Breast epithelium (tissue), 3 donors: ENCODE data around the gene PRPH.

ENCODE experiments used
- POLR2A ChIP-seq: fragments of 450-650 bp; IDR thresholded peaks from one replicate; pipeline ENCODE4 v1.6.1; 2016; ENCODE audit warnings: antibody characterized with exemption, mild to moderate bottlenecking, moderate library complexity
- TF ChIP-seq, protein P1 (sequence below), 3 donors: fragments of 450-650 bp; IDR thresholded peaks; one replicate each; pipeline ENCODE4 v1.5.1; 2016 to 2017; ENCODE audit warnings: antibody characterized with exemption in 3 of 3, mild to moderate bottlenecking in 3 of 3, moderate library complexity in 3 of 3

DNA sequence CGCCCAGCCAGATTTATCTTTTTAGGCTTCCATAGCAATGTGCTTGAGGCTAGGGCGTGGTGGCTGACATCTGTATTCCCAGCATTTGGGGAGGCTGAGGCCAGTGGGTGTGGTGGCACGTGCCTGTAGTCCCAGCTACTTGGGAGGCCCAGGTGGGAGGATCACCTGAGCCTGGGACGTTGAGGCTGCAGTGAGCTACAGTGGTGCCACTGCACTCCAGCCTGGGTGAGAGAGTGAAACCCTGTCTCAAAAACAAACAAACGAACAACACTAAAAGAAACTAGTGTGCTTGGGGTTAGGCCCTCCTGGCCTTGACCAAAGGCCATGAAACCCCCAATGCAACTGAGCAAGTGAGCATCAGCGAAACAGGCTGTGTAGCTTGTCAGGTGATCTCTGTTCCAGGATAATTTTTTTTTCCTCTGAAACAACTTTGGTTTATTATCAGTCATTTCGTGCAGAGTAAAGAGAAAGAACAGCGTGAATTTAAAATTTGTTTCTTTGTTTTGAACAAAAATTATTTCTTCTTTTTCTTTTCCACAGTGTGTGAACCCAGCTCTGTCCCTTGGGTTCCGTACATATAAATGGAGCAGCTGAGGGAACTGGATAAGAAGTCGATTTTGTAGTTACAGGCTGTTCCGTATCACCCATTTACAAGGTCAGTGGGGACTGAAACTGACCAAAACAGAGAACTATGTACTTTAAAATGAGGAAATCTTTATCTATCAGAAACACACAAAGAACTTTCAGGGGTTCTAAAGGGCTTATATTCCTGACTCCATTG lies 38.9 kb upstream of the PRPH start:
- TF ChIP-seq, protein P1, sequence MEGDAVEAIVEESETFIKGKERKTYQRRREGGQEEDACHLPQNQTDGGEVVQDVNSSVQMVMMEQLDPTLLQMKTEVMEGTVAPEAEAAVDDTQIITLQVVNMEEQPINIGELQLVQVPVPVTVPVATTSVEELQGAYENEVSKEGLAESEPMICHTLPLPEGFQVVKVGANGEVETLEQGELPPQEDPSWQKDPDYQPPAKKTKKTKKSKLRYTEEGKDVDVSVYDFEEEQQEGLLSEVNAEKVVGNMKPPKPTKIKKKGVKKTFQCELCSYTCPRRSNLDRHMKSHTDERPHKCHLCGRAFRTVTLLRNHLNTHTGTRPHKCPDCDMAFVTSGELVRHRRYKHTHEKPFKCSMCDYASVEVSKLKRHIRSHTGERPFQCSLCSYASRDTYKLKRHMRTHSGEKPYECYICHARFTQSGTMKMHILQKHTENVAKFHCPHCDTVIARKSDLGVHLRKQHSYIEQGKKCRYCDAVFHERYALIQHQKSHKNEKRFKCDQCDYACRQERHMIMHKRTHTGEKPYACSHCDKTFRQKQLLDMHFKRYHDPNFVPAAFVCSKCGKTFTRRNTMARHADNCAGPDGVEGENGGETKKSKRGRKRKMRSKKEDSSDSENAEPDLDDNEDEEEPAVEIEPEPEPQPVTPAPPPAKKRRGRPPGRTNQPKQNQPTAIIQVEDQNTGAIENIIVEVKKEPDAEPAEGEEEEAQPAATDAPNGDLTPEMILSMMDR (IDR thresholded peaks at IDR 0.05), result no peak
- no peak for TF ChIP-seq POLR2A
